ENCODE measurements around the gene SLMAP. TPM values are rescaled to one million over a fixed set of nuclear protein-coding genes. Genes with fewer than 3 reads are reported as not detected.

SLMAP gene
- total and polyA plus RNA-seq, 2 of the 4 experiments (the other 2 are of a cell fraction): 15.5 to 26.5 TPM

DNA sequence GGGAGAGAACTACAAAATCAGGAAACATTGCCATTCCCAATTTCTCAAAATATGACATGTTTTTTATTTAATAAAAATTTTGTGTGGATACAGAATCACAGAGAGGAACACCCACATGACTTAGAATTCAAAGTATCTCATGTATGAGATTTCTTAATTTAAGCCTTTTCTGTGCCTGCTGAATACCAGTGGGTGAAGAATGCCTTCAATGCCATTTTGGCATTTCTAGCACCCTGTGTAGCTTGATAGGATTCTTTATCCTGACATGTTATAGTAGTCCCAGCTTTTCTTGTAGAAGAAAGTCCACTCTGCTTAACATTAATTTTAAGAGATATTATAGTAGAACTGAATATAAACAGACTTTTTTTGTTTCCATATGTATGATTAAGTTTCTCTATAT lies 3.1 kb upstream of the SLMAP start:
- Histone ChIP-seq H3K4me1 (ENCODE audit: control insufficient read depth, insufficient read depth, low read length) (peaks cover 4% of the 10 kb centered on the region), H4K5ac (ENCODE audit: low read depth, low read length) (no peak overlapping the region), H4K91ac (ENCODE audit: insufficient read depth, low read depth, low read length) (no peak overlapping the region), H2BK15ac (ENCODE audit: low read depth, low read length) (no peak overlapping the region), H3K27me3 (ENCODE audit: control insufficient read depth, insufficient read depth, low read length) (no peaks in the 10 kb centered on the region), H3K27ac (ENCODE audit: insufficient read depth, low read length) (no peak overlapping the region), H3K18ac (ENCODE audit: low read depth, low read length) (no peak overlapping the region), H3K4me3 (ENCODE audit: insufficient read depth, low read depth, low read length) (no peak overlapping the region), H3K9me1 (ENCODE audit: insufficient read depth, low read length) (peaks cover 7% of the 10 kb centered on the region; the same call in 1 of the 2 replicates), H3K79me1 (ENCODE audit: low read depth in 1 of 2, low read length in 2 of 2) (peaks cover 3 to 12% of the 10 kb centered on the region in 2 experiments; a peak in 3 of 4 replicates), H3K56ac (ENCODE audit: extremely low read depth, insufficient read depth, low read length) (no peak overlapping the region), H2BK120ac (ENCODE audit: low read depth, low read length) (no peak overlapping the region), H3K4me2 (ENCODE audit: low read depth, low read length) (no peak overlapping the region), H2BK5ac (ENCODE audit: low read depth, low read length, poor library complexity, severe bottlenecking) (no peak overlapping the region), H4K8ac (ENCODE audit: low read depth in 2 of 2, low read length in 2 of 2) (no peak overlapping the region), H3K23ac (ENCODE audit: low read depth, low read length) (no peak overlapping the region), H2AFZ (replicated peaks; ENCODE audit: low read length, poor library complexity) (no peak overlapping the region), H2AK9ac (replicated peaks; ENCODE audit: low read depth, low read length, poor library complexity) (no peak overlapping the region), H3K4ac (ENCODE audit: low read depth, low read length) (no peak overlapping the region), H4K20me1 (ENCODE audit: insufficient read depth, low read length) (peaks cover 12% of the 10 kb centered on the region), H3K9ac (ENCODE audit: low read depth, low read length) (no peak overlapping the region), H2AK5ac (ENCODE audit: low read depth, low read length) (no peak overlapping the region), H3K9me3 (ENCODE audit: control insufficient read depth, insufficient read depth, low read length) (no peaks in the 10 kb centered on the region), H3K36me3 (ENCODE audit: control insufficient read depth, insufficient read depth, low read length) (peaks cover 3% of the 10 kb centered on the region; the same call in 1 of the 2 replicates), H3K14ac (replicated peaks; ENCODE audit: low read depth, low read length) (no peak overlapping the region), H2BK20ac (ENCODE audit: low read depth, low read length) (no peak overlapping the region)
- in situ Hi-C loops (cut with MboI; ENCODE audit: low sequenced_read_pairs) (no loop called here), dilution Hi-C loops (cut with HindIII; ENCODE audit: low sequenced_read_pairs, unreplicated experiment) (no loop called here), intact Hi-C loops (cut with micrococcal nuclease) (no loop called here)
- DNase-seq (no peak), ATAC-seq (ENCODE audit: low read depth) (no peak)
- no TSS peak for BruUV-seq (replicated peaks)
- ChIA-PET CTCF (no interaction called here), POLR2A (ENCODE audit: unreplicated experiment) (no interaction called here)
- TF ChIP-seq RAD21 (IDR thresholded peaks at IDR 0.05; ENCODE audit: low read length) (no peak), SMC3 (IDR thresholded peaks at IDR 0.05; ENCODE audit: low read depth, low read length) (no peak), RFX5 (IDR thresholded peaks at IDR 0.05; ENCODE audit: low read depth, low read length) (no peak), RCOR1 (IDR thresholded peaks at IDR 0.05; ENCODE audit: insufficient replicate concordance, low read length) (no peak), MAFK (IDR thresholded peaks at IDR 0.05; ENCODE audit: low read depth, low read length) (no peak), CHD1 (IDR thresholded peaks at IDR 0.05; ENCODE audit: low read depth, low read length) (no peak), POLR2A (IDR thresholded peaks at IDR 0.05; ENCODE audit: low read depth, low read length) (no peak), FOS (IDR thresholded peaks at IDR 0.05; ENCODE audit: low read depth, low read length) (no peak), NFE2L2 (IDR thresholded peaks at IDR 0.05; ENCODE audit: low read depth, low read length) (no peak), MAZ (IDR thresholded peaks at IDR 0.05; ENCODE audit: borderline replicate concordance, low read depth, low read length) (no peak), BHLHE40 (IDR thresholded peaks at IDR 0.05; ENCODE audit: low read depth, low read length) (no peak), CEBPB (IDR thresholded peaks at IDR 0.05; ENCODE audit: low read depth, low read length) (no peak), MXI1 (IDR thresholded peaks at IDR 0.05; ENCODE audit: borderline replicate concordance, low read depth, low read length) (no peak)
- TF ChIP-seq, protein P1, sequence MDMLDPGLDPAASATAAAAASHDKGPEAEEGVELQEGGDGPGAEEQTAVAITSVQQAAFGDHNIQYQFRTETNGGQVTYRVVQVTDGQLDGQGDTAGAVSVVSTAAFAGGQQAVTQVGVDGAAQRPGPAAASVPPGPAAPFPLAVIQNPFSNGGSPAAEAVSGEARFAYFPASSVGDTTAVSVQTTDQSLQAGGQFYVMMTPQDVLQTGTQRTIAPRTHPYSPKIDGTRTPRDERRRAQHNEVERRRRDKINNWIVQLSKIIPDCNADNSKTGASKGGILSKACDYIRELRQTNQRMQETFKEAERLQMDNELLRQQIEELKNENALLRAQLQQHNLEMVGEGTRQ (IDR thresholded peaks at IDR 0.05; ENCODE audit: low read depth, low read length): no peak
- TF ChIP-seq, protein P2, sequence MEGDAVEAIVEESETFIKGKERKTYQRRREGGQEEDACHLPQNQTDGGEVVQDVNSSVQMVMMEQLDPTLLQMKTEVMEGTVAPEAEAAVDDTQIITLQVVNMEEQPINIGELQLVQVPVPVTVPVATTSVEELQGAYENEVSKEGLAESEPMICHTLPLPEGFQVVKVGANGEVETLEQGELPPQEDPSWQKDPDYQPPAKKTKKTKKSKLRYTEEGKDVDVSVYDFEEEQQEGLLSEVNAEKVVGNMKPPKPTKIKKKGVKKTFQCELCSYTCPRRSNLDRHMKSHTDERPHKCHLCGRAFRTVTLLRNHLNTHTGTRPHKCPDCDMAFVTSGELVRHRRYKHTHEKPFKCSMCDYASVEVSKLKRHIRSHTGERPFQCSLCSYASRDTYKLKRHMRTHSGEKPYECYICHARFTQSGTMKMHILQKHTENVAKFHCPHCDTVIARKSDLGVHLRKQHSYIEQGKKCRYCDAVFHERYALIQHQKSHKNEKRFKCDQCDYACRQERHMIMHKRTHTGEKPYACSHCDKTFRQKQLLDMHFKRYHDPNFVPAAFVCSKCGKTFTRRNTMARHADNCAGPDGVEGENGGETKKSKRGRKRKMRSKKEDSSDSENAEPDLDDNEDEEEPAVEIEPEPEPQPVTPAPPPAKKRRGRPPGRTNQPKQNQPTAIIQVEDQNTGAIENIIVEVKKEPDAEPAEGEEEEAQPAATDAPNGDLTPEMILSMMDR (conservative IDR thresholded peaks at IDR 0.05; ENCODE audit: low read depth, low read length): no peak
- TF ChIP-seq, protein P3, sequence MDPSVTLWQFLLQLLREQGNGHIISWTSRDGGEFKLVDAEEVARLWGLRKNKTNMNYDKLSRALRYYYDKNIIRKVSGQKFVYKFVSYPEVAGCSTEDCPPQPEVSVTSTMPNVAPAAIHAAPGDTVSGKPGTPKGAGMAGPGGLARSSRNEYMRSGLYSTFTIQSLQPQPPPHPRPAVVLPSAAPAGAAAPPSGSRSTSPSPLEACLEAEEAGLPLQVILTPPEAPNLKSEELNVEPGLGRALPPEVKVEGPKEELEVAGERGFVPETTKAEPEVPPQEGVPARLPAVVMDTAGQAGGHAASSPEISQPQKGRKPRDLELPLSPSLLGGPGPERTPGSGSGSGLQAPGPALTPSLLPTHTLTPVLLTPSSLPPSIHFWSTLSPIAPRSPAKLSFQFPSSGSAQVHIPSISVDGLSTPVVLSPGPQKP (IDR thresholded peaks at IDR 0.05; ENCODE audit: borderline replicate concordance, low read depth, low read length): no peak
